ENCODE results near the gene ADGRL3. TPM values are rescaled to one million over a fixed set of nuclear protein-coding genes. Genes with fewer than 3 reads are reported as not detected.

The ADGRL3 gene
- total RNA-seq, 1 donor: under 0.01 TPM

- no peaks in the 10 kb centered on the region for H3K9me3 ChIP-seq (ENCODE audit: low read depth, low read length)
- H3K27me3 ChIP-seq (ENCODE audit: insufficient read depth, low read length): no peaks in the 10 kb centered on the region
- no peaks in the 10 kb centered on the region for H3K4me1 ChIP-seq (ENCODE audit: insufficient read depth, low read length)
- H3K4me3 ChIP-seq (ENCODE audit: low read length): no peak overlapping the region
Observed at GRCh38 chr4:61556277-61556676, 356.2 kb downstream of the ADGRL3 start.

GRCh38 chr4:61559396-61559795, 359.3 kb downstream of the ADGRL3 start:
- no peaks in the 10 kb centered on the region for H3K27me3 ChIP-seq (ENCODE audit: insufficient read depth, low read length)
- no peaks in the 10 kb centered on the region for H3K4me1 ChIP-seq (ENCODE audit: insufficient read depth, low read length)
- no peaks in the 10 kb centered on the region for H3K9me3 ChIP-seq (ENCODE audit: low read depth, low read length)
- H3K4me3 ChIP-seq (ENCODE audit: low read length): no peak overlapping the region

- H3K4me3 ChIP-seq (ENCODE audit: low read length): no peak overlapping the region
- H3K27me3 ChIP-seq (ENCODE audit: insufficient read depth, low read length): no peaks in the 10 kb centered on the region
- no peaks in the 10 kb centered on the region for H3K4me1 ChIP-seq (ENCODE audit: insufficient read depth, low read length)
- H3K9me3 ChIP-seq (ENCODE audit: low read depth, low read length): no peaks in the 10 kb centered on the region
Observed at GRCh38 chr4:61561028-61561427, 360.9 kb downstream of the ADGRL3 start.

DNA sequence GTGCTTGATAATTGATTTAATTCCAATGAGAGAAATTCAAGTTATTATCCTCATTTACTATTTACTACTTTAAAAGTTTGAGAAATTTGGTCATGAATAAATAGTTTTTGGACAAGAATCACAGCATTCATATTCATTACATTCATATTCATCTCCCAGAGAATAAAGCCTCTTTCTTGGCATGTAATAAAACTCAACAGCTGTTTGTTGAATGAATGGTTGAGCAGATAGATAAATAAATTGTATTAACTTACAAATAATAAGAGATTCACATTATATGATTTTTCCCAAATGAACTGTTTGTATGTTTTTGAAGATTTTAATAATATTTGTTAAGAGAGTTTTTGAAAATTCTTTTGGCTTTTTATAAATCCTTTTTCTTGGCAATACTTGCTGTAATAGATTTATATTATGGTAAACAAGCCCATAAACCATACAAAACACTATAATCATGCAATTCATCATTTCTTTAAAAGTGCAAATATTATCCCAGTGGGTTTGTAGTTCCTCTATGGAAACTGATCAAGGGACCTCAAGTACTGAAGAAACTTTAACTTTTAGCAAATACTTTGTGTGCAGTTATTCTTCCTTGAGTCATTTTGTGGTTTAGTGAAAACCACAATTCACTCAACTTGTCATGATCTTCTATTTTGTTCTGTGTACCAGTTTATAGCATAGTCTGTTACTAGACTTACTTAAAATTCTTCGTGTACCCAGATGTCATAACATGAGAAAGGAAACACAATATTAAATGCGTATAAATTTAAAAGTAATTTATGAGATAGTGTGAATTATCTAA, 371.8 kb downstream of the ADGRL3 start:
- Histone ChIP-seq H3K27me3 (ENCODE audit: insufficient read depth, low read length) (no peaks in the 10 kb centered on the region), H3K4me1 (ENCODE audit: insufficient read depth, low read length) (no peaks in the 10 kb centered on the region), H3K4me3 (ENCODE audit: low read length) (no peak overlapping the region), H3K9me3 (ENCODE audit: low read depth, low read length) (no peaks in the 10 kb centered on the region)

- Histone ChIP-seq H3K4me1 (ENCODE audit: insufficient read depth, low read length) (no peaks in the 10 kb centered on the region), H3K4me3 (ENCODE audit: low read length) (no peak overlapping the region), H3K9me3 (ENCODE audit: low read depth, low read length) (no peaks in the 10 kb centered on the region), H3K27me3 (ENCODE audit: insufficient read depth, low read length) (no peaks in the 10 kb centered on the region)
Observed at GRCh38 chr4:61575796-61576195, 375.7 kb downstream of the ADGRL3 start.

DNA sequence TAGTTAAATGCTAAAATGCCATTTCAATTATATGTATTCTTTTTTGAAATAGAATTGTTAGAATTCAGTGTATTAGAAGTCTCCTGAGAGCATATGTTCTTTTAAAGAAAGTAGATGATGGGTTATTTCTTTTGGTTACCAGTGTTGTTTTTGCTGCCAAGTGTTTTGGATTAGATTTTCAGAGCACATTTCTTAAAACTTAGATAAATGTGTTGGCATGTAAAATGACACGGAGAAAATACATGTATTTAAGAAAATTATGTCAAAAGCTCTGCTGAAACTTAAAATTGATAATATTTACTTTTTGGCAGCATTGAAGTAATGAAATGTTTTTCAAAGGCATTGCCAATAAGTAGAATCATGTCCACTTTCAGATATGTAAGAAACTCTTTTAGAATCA, 379.7 kb downstream of the ADGRL3 start:
- Histone ChIP-seq H3K4me3 (ENCODE audit: low read length) (no peak overlapping the region), H3K4me1 (ENCODE audit: insufficient read depth, low read length) (no peaks in the 10 kb centered on the region), H3K27me3 (ENCODE audit: insufficient read depth, low read length) (no peaks in the 10 kb centered on the region), H3K9me3 (ENCODE audit: low read depth, low read length) (no peaks in the 10 kb centered on the region)

GRCh38 chr4:61580721-61581377, 380.7 kb downstream of the ADGRL3 start:
- no peaks in the 10 kb centered on the region for H3K27me3 ChIP-seq (ENCODE audit: insufficient read depth, low read length)
- H3K4me3 ChIP-seq (ENCODE audit: low read length): no peak overlapping the region
- no peaks in the 10 kb centered on the region for H3K4me1 ChIP-seq (ENCODE audit: insufficient read depth, low read length)
- H3K9me3 ChIP-seq (ENCODE audit: low read depth, low read length): no peaks in the 10 kb centered on the region

- no peaks in the 10 kb centered on the region for H3K4me1 ChIP-seq (ENCODE audit: insufficient read depth, low read length)
- no peak overlapping the region for H3K4me3 ChIP-seq (ENCODE audit: low read length)
- no peaks in the 10 kb centered on the region for H3K27me3 ChIP-seq (ENCODE audit: insufficient read depth, low read length)
- H3K9me3 ChIP-seq (ENCODE audit: low read depth, low read length): no peaks in the 10 kb centered on the region
Observed at GRCh38 chr4:61583696-61584095, 383.6 kb downstream of the ADGRL3 start.

DNA sequence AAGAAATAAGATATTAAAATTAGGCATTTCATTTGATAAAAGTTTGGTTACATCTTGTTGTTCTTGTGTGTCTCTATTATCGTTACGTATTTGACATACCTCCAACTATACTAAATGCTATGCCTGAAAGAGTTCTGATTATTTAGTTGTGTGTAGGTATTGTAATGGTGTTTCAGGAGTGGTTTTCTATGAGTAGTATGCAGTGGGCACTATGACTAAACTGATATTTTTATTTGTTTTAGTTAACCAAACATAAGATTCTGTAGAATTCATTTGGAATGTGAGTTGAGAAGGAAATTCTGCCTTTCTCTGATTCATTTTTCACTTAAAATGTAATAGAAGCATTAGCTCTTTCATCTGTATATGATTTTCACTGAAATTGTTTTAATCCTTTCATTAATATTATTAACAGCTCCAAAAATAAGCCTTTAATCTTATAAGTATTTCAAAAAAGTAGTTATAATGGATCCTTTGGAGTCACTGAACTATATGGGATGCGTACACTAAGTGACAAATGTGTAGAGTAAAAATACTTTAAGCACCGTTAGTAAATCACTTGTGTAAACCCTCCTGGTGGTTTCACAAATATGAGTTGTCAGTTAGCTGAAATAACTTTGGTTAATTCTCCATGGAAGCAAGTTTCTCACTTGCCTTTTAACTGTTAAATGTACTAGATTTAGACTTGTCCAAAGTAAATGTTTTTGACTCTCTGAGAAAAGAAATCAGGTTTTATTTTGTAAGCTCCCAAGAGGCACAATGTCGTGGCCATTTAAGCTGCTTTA, 388.7 kb downstream of the ADGRL3 start:
- H3K9me3 ChIP-seq (ENCODE audit: low read depth, low read length): no peaks in the 10 kb centered on the region
- no peaks in the 10 kb centered on the region for H3K27me3 ChIP-seq (ENCODE audit: insufficient read depth, low read length)
- no peak overlapping the region for H3K4me3 ChIP-seq (ENCODE audit: low read length)
- no peaks in the 10 kb centered on the region for H3K4me1 ChIP-seq (ENCODE audit: insufficient read depth, low read length)

GRCh38 chr4:61590881-61591280, 390.8 kb downstream of the ADGRL3 start:
- H3K4me1 ChIP-seq (ENCODE audit: insufficient read depth, low read length): no peaks in the 10 kb centered on the region

GRCh38 chr4:61596606-61597340, 396.6 kb downstream of the ADGRL3 start:
- H3K9me3 ChIP-seq (ENCODE audit: low read depth, low read length): no peaks in the 10 kb centered on the region
- H3K4me3 ChIP-seq (ENCODE audit: low read length): no peak overlapping the region
- no peaks in the 10 kb centered on the region for H3K27me3 ChIP-seq (ENCODE audit: insufficient read depth, low read length)
- no peaks in the 10 kb centered on the region for H3K4me1 ChIP-seq (ENCODE audit: insufficient read depth, low read length)

More at GRCh38 chr4:61590881-61591280, 390.8 kb downstream of the ADGRL3 start:
- Histone ChIP-seq H3K4me3 (ENCODE audit: low read length) (no peak overlapping the region), H3K27me3 (ENCODE audit: insufficient read depth, low read length) (no peaks in the 10 kb centered on the region), H3K9me3 (ENCODE audit: low read depth, low read length) (no peaks in the 10 kb centered on the region)

- no peaks in the 10 kb centered on the region for H3K9me3 ChIP-seq (ENCODE audit: low read depth, low read length)
- no peak overlapping the region for H3K4me3 ChIP-seq (ENCODE audit: low read length)
- no peaks in the 10 kb centered on the region for H3K27me3 ChIP-seq (ENCODE audit: insufficient read depth, low read length)
- peaks cover 8% of the 10 kb centered on the region for H3K4me1 ChIP-seq (ENCODE audit: insufficient read depth, low read length)
Observed at GRCh38 chr4:61603086-61603485, 403.0 kb downstream of the ADGRL3 start.

DNA sequence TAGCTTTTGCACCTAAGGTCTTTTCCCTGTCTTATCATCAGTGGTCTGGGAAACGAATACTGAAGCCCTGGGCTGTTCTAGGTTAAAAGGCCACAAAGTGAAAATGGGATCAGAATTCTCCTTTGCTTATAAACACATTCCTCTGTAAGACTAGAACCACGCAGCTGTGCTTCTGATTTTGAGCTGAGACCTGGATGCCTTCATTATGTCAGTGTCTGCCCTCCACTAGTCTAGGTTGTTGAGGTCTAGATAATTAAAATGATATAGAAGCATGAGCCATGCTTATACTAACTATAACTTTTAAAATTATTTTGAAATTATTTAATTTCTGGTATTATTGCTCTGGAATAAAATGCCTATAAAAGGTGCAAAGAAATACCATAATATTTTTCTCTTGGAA, 403.9 kb downstream of the ADGRL3 start:
- no peaks in the 10 kb centered on the region for H3K27me3 ChIP-seq (ENCODE audit: insufficient read depth, low read length)
- peaks cover 8% of the 10 kb centered on the region for H3K4me1 ChIP-seq (ENCODE audit: insufficient read depth, low read length)
- H3K9me3 ChIP-seq (ENCODE audit: low read depth, low read length): no peaks in the 10 kb centered on the region
- H3K4me3 ChIP-seq (ENCODE audit: low read length): no peak overlapping the region

- Histone ChIP-seq H3K4me1 (ENCODE audit: insufficient read depth, low read length) (peaks cover 8% of the 10 kb centered on the region), H3K9me3 (ENCODE audit: low read depth, low read length) (no peaks in the 10 kb centered on the region), H3K27me3 (ENCODE audit: insufficient read depth, low read length) (no peaks in the 10 kb centered on the region), H3K4me3 (ENCODE audit: low read length) (no peak overlapping the region)
Observed at GRCh38 chr4:61605984-61606383, 405.9 kb downstream of the ADGRL3 start.

DNA sequence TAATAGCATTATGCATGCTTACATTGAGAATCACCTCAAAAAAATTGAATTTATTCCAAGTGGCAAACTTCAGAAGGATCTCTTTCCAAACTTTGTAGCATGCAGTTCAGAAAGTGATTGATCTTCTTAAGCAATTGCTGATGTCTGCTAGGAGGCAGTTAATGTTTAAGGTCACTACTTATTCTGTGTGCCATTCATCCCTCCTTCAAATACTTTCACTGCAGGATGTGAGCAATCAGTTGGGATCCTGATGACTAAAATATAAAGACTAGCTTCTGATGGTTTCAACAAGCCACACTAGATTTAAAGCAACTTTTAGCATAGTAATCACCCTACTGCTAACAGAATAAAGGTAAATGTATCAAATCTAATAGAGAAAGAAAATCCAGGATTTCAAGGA, 414.1 kb downstream of the ADGRL3 start:
- H3K9me3 ChIP-seq (ENCODE audit: low read depth, low read length): no peaks in the 10 kb centered on the region
- H3K27me3 ChIP-seq (ENCODE audit: insufficient read depth, low read length): no peaks in the 10 kb centered on the region
- H3K4me3 ChIP-seq (ENCODE audit: low read length): no peak overlapping the region
- H3K4me1 ChIP-seq (ENCODE audit: insufficient read depth, low read length): no peaks in the 10 kb centered on the region
